HEK293 (cell line): ENCODE data around the gene PRKCZ.
A peak's percentile ranks its signal among the peaks of the same experiment; 100 is the strongest.

Experiments
- EGR2 ChIP-seq: fragments of 450-650 bp; formaldehyde crosslinking; IDR thresholded peaks from 2 replicates; pipeline ENCODE4 v1.5.1; 2016; ENCODE audit warnings: low read depth, missing biosample characterization, missing genetic modification characterization
- GFI1B ChIP-seq: fragments of 450-650 bp; formaldehyde crosslinking; IDR thresholded peaks from 2 replicates; pipeline ENCODE4 v1.5.1; 2016; ENCODE audit warnings: missing biosample characterization, missing genetic modification characterization
- GLI4 ChIP-seq: fragments of 450-650 bp; formaldehyde crosslinking; IDR thresholded peaks from 2 replicates; pipeline ENCODE4 v1.5.1; 2016; ENCODE audit warnings: missing biosample characterization, missing genetic modification characterization
- IKZF3 ChIP-seq: fragments of 450-650 bp; IDR thresholded peaks from 2 replicates; pipeline ENCODE4 v1.5.0; 2018; ENCODE audit warnings: missing biosample characterization, mild to moderate bottlenecking, missing genetic modification characterization, moderate library complexity
- MEIS1 ChIP-seq: sonication (generic); formaldehyde crosslinking; IDR thresholded peaks from 2 replicates; pipeline ENCODE4 v1.8.1; 2022; ENCODE audit warnings: missing genetic modification reagents, mild to moderate bottlenecking, borderline replicate concordance
- SCRT2 ChIP-seq: fragments of 450-650 bp; formaldehyde crosslinking; IDR thresholded peaks from 2 replicates; pipeline ENCODE4 v1.5.1; 2016; ENCODE audit warnings: missing biosample characterization, missing genetic modification characterization
- ZIC2 ChIP-seq: fragments of 450-650 bp; formaldehyde crosslinking; IDR thresholded peaks from 2 replicates; pipeline ENCODE4 v1.5.1; 2016; ENCODE audit warnings: missing biosample characterization, missing genetic modification characterization
- ZNF133 ChIP-seq: fragments of 450-650 bp; formaldehyde crosslinking; IDR thresholded peaks from 2 replicates; pipeline ENCODE4 v1.5.1; 2016; ENCODE audit warnings: missing biosample characterization, missing genetic modification characterization
- ZNF146 ChIP-seq: fragments of 450-650 bp; formaldehyde crosslinking; IDR thresholded peaks from 2 replicates; pipeline ENCODE4 v1.5.1; 2016; ENCODE audit warnings: missing biosample characterization, missing genetic modification characterization
- ZNF16 ChIP-seq: fragments of 450-650 bp; formaldehyde crosslinking; IDR thresholded peaks from 2 replicates; pipeline ENCODE4 v1.5.1; 2016; ENCODE audit warnings: low read depth, missing biosample characterization, missing genetic modification characterization
- ZNF23 ChIP-seq: fragments of 450-650 bp; formaldehyde crosslinking; IDR thresholded peaks from 2 replicates; pipeline ENCODE4 v1.5.1; 2016; ENCODE audit warnings: missing biosample characterization, missing genetic modification characterization, borderline replicate concordance
- ZNF473 ChIP-seq: fragments of 450-650 bp; formaldehyde crosslinking; IDR thresholded peaks from 2 replicates; pipeline ENCODE4 v1.5.1; 2017; ENCODE audit warnings: missing biosample characterization, missing genetic modification characterization
- ZNF529 ChIP-seq: fragments of 450-650 bp; formaldehyde crosslinking; IDR thresholded peaks from 2 replicates; pipeline ENCODE4 v1.5.1; 2017; ENCODE audit warnings: missing genetic modification characterization, missing biosample characterization; ENCODE audit not compliant: insufficient replicate concordance
- ZNF664 ChIP-seq: fragments of 450-650 bp; formaldehyde crosslinking; IDR thresholded peaks from 2 replicates; pipeline ENCODE4 v1.5.1; 2016; ENCODE audit warnings: missing biosample characterization, missing genetic modification characterization
- ZNF777 ChIP-seq: fragments of 450-650 bp; formaldehyde crosslinking; IDR thresholded peaks from 2 replicates; pipeline ENCODE4 v1.5.1; 2017; ENCODE audit warnings: missing biosample characterization, missing genetic modification characterization, borderline replicate concordance
- ZSCAN23 ChIP-seq: fragments of 450-650 bp; formaldehyde crosslinking; IDR thresholded peaks from 2 replicates; pipeline ENCODE4 v1.5.1; 2016; ENCODE audit warnings: missing biosample characterization, missing genetic modification characterization
- ZSCAN30 ChIP-seq: fragments of 450-650 bp; IDR thresholded peaks from 2 replicates; pipeline ENCODE4 v1.5.1; 2018; ENCODE audit warnings: missing biosample characterization, mild to moderate bottlenecking, missing genetic modification characterization, moderate library complexity
- ZXDB ChIP-seq: fragments of 450-650 bp; formaldehyde crosslinking; IDR thresholded peaks from 2 replicates; pipeline ENCODE4 v1.5.1; 2016; ENCODE audit warnings: missing biosample characterization, missing genetic modification characterization
- TF ChIP-seq, protein P1 (sequence below): fragments of 450-650 bp; formaldehyde crosslinking; IDR thresholded peaks from 2 replicates; pipeline ENCODE4 v1.5.1; 2016; ENCODE audit warnings: missing biosample characterization, missing genetic modification characterization
- TF ChIP-seq, protein P2 (sequence below): sonication (generic); formaldehyde crosslinking; IDR thresholded peaks from 2 replicates; pipeline ENCODE4 v1.8.1; 2022; ENCODE audit warnings: mild to moderate bottlenecking, moderate library complexity, missing genetic modification reagents
- TF ChIP-seq, protein P3 (sequence below): fragments of 450-650 bp; formaldehyde crosslinking; IDR thresholded peaks from 2 replicates; pipeline ENCODE4 v1.5.1; 2016; ENCODE audit warnings: missing biosample characterization, missing genetic modification characterization
- TF ChIP-seq, protein P4 (sequence below): fragments of 450-650 bp; formaldehyde crosslinking; IDR thresholded peaks from 2 replicates; pipeline ENCODE4 v1.5.1; 2016; ENCODE audit warnings: missing biosample characterization, missing genetic modification characterization
- TF ChIP-seq, protein P5 (sequence below): fragments of 450-650 bp; formaldehyde crosslinking; IDR thresholded peaks from 2 replicates; pipeline ENCODE4 v1.5.1; 2016; ENCODE audit warnings: missing biosample characterization, missing genetic modification characterization
- TF ChIP-seq, protein P6 (sequence below): fragments of 450-650 bp; formaldehyde crosslinking; IDR thresholded peaks from 2 replicates; pipeline ENCODE4 v1.5.1; 2016; ENCODE audit warnings: missing biosample characterization, missing genetic modification characterization, borderline replicate concordance
- TF ChIP-seq, protein P7 (sequence below): fragments of 450-650 bp; formaldehyde crosslinking; optimal IDR thresholded peaks from 2 replicates; pipeline ENCODE3; 2016; ENCODE audit warnings: missing biosample characterization, mild to moderate bottlenecking, missing genetic modification characterization

The PRKCZ gene

DNA sequence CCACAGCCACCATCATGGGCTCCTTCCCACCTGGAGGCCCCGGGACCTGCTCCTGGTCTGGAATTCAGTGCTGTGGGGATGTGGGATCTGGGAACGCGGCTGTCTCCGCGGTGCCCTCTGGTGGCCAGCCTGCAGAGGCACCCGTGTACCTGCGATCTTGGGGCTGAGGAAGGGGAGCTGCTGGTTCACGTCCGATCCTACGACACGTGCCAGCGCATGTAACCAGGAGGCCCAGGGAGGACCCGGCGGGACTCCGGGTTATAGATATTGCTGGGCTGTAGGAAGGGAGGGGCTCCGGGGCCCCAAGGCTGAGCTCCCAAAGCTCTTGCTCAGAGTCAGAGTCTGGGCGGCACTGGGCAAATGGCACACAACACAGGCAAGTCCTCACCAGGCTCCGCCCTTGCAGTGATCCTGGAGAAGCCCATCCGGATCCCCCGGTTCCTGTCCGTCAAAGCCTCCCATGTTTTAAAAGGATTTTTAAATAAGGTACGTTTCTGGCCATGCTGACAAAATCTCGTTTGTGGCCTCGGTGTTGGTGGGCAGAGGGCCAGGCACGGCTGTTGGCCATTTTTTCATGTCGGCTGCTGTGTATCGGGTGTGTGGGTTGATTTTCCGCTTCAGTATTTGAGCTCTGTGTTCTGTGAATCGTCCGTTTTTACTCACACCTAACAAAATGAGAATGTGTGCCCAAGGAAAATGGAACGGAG is 124.3 kb downstream of the PRKCZ start (continued):
- TF ChIP-seq, protein P1, sequence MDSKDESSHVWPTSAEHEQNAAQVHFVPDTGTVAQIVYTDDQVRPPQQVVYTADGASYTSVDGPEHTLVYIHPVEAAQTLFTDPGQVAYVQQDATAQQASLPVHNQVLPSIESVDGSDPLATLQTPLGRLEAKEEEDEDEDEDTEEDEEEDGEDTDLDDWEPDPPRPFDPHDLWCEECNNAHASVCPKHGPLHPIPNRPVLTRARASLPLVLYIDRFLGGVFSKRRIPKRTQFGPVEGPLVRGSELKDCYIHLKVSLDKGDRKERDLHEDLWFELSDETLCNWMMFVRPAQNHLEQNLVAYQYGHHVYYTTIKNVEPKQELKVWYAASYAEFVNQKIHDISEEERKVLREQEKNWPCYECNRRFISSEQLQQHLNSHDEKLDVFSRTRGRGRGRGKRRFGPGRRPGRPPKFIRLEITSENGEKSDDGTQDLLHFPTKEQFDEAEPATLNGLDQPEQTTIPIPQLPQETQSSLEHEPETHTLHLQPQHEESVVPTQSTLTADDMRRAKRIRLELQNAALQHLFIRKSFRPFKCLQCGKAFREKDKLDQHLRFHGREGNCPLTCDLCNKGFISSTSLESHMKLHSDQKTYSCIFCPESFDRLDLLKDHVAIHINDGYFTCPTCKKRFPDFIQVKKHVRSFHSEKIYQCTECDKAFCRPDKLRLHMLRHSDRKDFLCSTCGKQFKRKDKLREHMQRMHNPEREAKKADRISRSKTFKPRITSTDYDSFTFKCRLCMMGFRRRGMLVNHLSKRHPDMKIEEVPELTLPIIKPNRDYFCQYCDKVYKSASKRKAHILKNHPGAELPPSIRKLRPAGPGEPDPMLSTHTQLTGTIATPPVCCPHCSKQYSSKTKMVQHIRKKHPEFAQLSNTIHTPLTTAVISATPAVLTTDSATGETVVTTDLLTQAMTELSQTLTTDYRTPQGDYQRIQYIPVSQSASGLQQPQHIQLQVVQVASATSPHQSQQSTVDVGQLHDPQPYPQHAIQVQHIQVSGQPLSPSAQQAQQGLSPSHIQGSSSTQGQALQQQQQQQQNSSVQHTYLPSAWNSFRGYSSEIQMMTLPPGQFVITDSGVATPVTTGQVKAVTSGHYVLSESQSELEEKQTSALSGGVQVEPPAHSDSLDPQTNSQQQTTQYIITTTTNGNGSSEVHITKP = no peak
- TF ChIP-seq IKZF3 (tag by site-specific recombination) (peak; percentile 96), ZNF146 (no peak), SCRT2 (tag by site-specific recombination) (no peak), MEIS1 (CRISPR knock-in tag) (no peak), GLI4 (tag by site-specific recombination) (no peak), ZNF16 (tag by site-specific recombination) (no peak), ZNF473 (tag by site-specific recombination) (no peak), ZIC2 (tag by site-specific recombination) (0 out of 2 replicates have a peak, but pooled peaks have one; percentile 11), ZNF133 (tag by site-specific recombination) (no peak), ZNF777 (no peak), EGR2 (tag by site-specific recombination) (no peak), GFI1B (tag by site-specific recombination) (no peak), ZNF529 (no peak), ZSCAN23 (no peak), ZNF664 (tag by site-specific recombination) (no peak), ZNF23 (tag by site-specific recombination) (no peak), ZSCAN30 (tag by site-specific recombination) (no peak), ZXDB (no peak)
- TF ChIP-seq, protein P2, sequence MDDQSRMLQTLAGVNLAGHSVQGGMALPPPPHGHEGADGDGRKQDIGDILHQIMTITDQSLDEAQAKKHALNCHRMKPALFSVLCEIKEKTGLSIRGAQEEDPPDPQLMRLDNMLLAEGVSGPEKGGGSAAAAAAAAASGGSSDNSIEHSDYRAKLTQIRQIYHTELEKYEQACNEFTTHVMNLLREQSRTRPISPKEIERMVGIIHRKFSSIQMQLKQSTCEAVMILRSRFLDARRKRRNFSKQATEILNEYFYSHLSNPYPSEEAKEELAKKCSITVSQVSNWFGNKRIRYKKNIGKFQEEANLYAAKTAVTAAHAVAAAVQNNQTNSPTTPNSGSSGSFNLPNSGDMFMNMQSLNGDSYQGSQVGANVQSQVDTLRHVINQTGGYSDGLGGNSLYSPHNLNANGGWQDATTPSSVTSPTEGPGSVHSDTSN (CRISPR knock-in tag) = no peak
- TF ChIP-seq, protein P3, sequence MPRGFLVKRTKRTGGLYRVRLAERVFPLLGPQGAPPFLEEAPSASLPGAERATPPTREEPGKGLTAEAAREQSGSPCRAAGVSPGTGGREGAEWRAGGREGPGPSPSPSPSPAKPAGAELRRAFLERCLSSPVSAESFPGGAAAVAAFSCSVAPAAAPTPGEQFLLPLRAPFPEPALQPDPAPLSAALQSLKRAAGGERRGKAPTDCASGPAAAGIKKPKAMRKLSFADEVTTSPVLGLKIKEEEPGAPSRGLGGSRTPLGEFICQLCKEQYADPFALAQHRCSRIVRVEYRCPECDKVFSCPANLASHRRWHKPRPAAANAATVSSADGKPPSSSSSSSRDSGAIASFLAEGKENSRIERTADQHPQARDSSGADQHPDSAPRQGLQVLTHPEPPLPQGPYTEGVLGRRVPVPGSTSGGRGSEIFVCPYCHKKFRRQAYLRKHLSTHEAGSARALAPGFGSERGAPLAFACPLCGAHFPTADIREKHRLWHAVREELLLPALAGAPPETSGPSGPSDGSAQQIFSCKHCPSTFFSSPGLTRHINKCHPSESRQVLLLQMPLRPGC = no peak
- TF ChIP-seq, protein P4, sequence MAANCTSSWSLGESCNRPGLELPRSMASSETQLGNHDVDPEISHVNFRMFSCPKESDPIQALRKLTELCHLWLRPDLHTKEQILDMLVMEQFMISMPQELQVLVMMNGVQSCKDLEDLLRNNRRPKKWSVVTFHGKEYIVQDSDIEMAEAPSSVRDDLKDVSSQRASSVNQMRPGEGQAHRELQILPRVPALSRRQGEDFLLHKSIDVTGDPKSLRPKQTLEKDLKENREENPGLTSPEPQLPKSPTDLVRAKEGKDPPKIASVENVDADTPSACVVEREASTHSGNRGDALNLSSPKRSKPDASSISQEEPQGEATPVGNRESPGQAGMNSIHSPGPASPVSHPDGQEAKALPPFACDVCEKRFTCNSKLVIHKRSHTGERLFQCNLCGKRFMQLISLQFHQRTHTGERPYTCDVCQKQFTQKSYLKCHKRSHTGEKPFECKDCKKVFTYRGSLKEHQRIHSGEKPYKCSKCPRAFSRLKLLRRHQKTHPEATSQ (tag by site-specific recombination) = no peak
- TF ChIP-seq, protein P5, sequence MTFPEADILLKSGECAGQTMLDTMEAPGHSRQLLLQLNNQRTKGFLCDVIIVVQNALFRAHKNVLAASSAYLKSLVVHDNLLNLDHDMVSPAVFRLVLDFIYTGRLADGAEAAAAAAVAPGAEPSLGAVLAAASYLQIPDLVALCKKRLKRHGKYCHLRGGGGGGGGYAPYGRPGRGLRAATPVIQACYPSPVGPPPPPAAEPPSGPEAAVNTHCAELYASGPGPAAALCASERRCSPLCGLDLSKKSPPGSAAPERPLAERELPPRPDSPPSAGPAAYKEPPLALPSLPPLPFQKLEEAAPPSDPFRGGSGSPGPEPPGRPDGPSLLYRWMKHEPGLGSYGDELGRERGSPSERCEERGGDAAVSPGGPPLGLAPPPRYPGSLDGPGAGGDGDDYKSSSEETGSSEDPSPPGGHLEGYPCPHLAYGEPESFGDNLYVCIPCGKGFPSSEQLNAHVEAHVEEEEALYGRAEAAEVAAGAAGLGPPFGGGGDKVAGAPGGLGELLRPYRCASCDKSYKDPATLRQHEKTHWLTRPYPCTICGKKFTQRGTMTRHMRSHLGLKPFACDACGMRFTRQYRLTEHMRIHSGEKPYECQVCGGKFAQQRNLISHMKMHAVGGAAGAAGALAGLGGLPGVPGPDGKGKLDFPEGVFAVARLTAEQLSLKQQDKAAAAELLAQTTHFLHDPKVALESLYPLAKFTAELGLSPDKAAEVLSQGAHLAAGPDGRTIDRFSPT (tag by site-specific recombination) = no peak
- TF ChIP-seq, protein P6, sequence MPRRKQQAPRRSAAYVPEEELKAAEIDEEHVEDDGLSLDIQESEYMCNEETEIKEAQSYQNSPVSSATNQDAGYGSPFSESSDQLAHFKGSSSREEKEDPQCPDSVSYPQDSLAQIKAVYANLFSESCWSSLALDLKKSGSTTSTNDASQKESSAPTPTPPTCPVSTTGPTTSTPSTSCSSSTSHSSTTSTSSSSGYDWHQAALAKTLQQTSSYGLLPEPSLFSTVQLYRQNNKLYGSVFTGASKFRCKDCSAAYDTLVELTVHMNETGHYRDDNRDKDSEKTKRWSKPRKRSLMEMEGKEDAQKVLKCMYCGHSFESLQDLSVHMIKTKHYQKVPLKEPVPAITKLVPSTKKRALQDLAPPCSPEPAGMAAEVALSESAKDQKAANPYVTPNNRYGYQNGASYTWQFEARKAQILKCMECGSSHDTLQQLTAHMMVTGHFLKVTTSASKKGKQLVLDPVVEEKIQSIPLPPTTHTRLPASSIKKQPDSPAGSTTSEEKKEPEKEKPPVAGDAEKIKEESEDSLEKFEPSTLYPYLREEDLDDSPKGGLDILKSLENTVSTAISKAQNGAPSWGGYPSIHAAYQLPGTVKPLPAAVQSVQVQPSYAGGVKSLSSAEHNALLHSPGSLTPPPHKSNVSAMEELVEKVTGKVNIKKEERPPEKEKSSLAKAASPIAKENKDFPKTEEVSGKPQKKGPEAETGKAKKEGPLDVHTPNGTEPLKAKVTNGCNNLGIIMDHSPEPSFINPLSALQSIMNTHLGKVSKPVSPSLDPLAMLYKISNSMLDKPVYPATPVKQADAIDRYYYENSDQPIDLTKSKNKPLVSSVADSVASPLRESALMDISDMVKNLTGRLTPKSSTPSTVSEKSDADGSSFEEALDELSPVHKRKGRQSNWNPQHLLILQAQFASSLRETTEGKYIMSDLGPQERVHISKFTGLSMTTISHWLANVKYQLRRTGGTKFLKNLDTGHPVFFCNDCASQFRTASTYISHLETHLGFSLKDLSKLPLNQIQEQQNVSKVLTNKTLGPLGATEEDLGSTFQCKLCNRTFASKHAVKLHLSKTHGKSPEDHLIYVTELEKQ (tag by site-specific recombination) = no peak
- TF ChIP-seq, protein P7, sequence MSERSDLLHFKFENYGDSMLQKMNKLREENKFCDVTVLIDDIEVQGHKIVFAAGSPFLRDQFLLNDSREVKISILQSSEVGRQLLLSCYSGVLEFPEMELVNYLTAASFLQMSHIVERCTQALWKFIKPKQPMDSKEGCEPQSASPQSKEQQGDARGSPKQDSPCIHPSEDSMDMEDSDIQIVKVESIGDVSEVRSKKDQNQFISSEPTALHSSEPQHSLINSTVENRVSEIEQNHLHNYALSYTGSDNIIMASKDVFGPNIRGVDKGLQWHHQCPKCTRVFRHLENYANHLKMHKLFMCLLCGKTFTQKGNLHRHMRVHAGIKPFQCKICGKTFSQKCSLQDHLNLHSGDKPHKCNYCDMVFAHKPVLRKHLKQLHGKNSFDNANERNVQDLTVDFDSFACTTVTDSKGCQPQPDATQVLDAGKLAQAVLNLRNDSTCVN (tag by site-specific recombination) = peak; percentile 33
